K562 treated with DMSO at 1 percent for 12 hours (cell line): ENCODE data around the gene RBMX2. TPM values are rescaled to one million over a fixed set of nuclear protein-coding genes. Genes with fewer than 3 reads are reported as not detected.

Source experiments
- total RNA-seq: library from RNA; unstranded; fragments of 300-600 nt; gene quantifications from 2 replicates; pipeline ENCODE4 v1.2.3, GENCODE V29; 2022; ENCODE audit not compliant: insufficient read depth

The RBMX2 gene, protein sequence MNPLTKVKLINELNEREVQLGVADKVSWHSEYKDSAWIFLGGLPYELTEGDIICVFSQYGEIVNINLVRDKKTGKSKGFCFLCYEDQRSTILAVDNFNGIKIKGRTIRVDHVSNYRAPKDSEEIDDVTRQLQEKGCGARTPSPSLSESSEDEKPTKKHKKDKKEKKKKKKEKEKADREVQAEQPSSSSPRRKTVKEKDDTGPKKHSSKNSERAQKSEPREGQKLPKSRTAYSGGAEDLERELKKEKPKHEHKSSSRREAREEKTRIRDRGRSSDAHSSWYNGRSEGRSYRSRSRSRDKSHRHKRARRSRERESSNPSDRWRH
- 25.2 and 29.9 TPM in 2 replicates for total RNA-seq

DNA sequence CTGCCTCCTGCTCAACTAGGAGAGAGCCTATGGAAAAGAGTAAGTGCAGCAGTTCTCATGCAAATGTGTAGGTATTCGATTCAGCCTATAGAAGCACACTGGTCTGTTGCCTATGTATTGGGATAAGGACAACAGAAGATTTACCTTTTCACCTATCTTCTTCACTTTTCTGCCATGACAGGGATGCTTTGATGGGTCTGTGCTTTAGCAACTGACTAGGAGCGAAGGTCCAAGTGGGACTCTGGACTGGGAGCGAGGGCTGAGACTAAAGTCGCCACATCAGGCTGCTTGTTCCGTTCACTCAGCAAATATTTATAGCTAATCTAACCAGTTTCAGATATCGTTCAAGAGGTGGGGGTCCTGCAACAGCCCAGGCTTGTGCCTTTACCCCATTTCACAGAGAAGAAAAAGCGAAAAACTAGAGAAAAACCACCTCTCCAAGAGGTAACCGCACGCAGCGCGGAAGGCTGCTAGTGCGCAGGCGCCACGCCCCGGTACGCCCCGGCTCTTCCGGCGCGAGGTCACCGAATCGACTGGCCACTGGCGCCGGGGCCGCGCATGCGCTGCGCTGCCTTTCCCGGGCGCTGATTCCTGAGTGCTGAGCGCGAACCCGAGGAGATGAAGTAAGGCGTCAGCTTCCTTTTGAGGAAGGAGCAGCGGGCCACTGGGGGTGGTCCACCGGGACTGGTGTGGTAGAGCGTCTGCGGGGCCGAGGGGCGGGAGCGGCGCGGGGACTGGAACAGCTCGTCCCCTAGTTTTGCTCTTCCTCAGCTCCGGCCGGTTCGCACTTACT is at the start of gene RBMX2:
TSS of gene RBMX2 (plus strand) at position 573 of the 793 bp plus-strand sequence. CDS start at position 619, 46 bp downstream.

DNA sequence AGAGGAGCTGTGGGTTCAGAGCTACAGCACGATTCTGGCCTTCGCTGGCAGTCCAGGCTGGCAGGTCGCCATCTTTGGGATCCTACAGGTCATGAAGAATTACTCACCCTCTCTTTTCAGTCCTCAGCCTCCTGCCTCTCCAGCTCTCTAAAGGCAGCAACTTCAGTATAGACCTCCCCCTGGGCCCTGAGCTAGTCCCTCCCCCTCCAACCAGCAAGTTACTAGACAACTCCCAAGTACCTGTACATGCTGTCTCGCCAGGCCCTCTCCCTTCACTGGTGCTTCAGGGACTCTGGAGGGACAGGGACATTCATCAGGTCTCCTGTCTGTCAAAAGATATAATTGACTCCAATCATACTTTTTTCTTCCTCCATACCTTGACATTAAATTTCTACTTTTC is 16.3 kb upstream of the RBMX2 start, which contains the start of gene GPR119:
TSS of gene GPR119 (minus strand) at position 155 of the 400 bp plus-strand sequence. CDS start 227 bp downstream, outside the sequence.

Other genes with a start within 250 kb of the RBMX2 start
- gene AIFM1, start 236.1 kb upstream of the RBMX2 start, total RNA-seq = 73.2 and 91.3 TPM in 2 replicates
- not detected in 2 replicates for gene RAB33A, start 230.0 kb upstream of the RBMX2 start, total RNA-seq
- gene ZNF280C, start 133.1 kb upstream of the RBMX2 start, total RNA-seq = 0.81 and 4.0 TPM in 2 replicates
- 12.6 and 23.7 TPM in 2 replicates for gene SLC25A14, start 62.1 kb upstream of the RBMX2 start, total RNA-seq
- not detected in 2 replicates for gene GPR119, start 16.3 kb upstream of the RBMX2 start, total RNA-seq